Heart left ventricle (tissue), 13 donors: ENCODE measurements around the gene RBM4B.

Experiments used
- POLR2A ChIP-seq, 2 donors: fragments of 450-650 bp; IDR thresholded peaks; one replicate each; pipeline ENCODE4 v1.6.1; 2017; ENCODE audit warnings: antibody characterized with exemption in 2 of 2, mild to moderate bottlenecking in 2 of 2, moderate library complexity in 2 of 2
- TF ChIP-seq, protein P1 (sequence below), 12 donors: fragments of 200-600 bp; sonication (generic) in 4 of 12; IDR thresholded peaks; one replicate each; pipeline versions ENCODE4 v1.5.0 to v1.8.0; 2018 to 2022; ENCODE audit warnings: antibody characterized with exemption in 12 of 12, mild to moderate bottlenecking in 5 of 12
- donor health status: ischemic (EF 13 %, LVEDD 7.1; RV severe dilation, severe dysfunction).
- donor health status: DM: no; HTN: yes; CAD: no.
- donor health status: DM: no; HTN: no; CAD: no.
- donor health status: ischemic (EF 25% LVEDD 6.9; RV normal size, moderate dysfunction).
- donor health status: ischemic (EF 25% LVEDD 5.7; RV mildly dilated, moderate dysfunction).
- donor health status: ischemic (EF 35%, LVEDD 5.7; RV mildly dilated, moderate dysfunction).
- donor health status: nonischemic (EF 11% LVEDD 7.7; RV severe dilation, severe dysfunction).
- donor health status: DM: yes; HTN: yes; CAD: no.
- donor health status: PGD.
- donor health status: ischemic (EF 29% LVEDD 5.4; RV normal size, mild dysfunction).
- donor health status: nonischemic (EF 23%, LVEDD 6.1; RV moderate dilation, normal function).

DNA sequence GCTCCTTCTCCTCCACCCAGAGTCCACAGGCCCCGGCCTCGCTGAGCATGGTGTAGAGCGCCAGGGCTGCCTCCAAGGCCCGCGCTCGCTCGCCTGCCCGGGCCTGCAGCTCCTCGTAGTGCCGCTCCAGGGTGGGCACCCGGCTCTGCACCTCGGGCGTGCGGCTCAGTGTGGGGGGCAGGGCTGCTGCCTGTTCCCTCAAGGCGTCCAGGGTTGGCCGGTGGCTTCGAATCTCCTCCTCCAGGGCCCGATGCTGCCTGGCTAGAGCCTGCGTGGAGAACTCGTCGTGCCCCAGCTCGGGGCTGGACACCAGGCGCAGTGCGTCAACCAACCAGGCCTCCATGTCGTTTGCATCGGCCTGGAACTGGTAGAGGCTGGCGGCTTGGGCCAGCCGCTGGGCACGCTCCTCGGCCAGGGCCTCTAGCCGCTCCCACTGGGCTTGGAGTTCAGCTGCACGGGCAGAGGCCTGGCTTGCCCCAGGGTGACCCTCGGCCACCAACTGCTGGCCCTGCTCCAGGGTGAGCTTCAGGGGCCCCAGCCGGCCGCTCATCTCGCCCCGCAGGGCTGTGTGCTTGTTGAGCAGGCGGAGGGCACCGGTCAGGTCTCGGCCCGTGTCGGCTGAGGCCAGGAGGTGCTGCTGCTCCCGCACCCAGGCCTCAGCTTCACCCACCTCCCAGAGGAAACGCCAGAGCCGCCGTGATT lies 27.1 kb upstream of the RBM4B start:
- TF ChIP-seq, protein P1, sequence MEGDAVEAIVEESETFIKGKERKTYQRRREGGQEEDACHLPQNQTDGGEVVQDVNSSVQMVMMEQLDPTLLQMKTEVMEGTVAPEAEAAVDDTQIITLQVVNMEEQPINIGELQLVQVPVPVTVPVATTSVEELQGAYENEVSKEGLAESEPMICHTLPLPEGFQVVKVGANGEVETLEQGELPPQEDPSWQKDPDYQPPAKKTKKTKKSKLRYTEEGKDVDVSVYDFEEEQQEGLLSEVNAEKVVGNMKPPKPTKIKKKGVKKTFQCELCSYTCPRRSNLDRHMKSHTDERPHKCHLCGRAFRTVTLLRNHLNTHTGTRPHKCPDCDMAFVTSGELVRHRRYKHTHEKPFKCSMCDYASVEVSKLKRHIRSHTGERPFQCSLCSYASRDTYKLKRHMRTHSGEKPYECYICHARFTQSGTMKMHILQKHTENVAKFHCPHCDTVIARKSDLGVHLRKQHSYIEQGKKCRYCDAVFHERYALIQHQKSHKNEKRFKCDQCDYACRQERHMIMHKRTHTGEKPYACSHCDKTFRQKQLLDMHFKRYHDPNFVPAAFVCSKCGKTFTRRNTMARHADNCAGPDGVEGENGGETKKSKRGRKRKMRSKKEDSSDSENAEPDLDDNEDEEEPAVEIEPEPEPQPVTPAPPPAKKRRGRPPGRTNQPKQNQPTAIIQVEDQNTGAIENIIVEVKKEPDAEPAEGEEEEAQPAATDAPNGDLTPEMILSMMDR (IDR thresholded peaks at IDR 0.05), result no peak
- TF ChIP-seq POLR2A (IDR thresholded peaks at IDR 0.05), result no peak
